K562 (cell line): ENCODE data around the gene CXCR6.

ENCODE experiments used
- EP400 ChIP-seq: fragments of 450-650 bp; IDR thresholded peaks from 2 replicates; pipeline ENCODE4 v1.6.1; 2017; ENCODE audit warnings: antibody characterized with exemption, mild to moderate bottlenecking, moderate library complexity
- EZH2 ChIP-seq: IDR thresholded peaks from 2 replicates; pipeline ENCODE4 v1.6.1; 2012; ENCODE audit warnings: low read depth, mild to moderate bottlenecking, inconsistent platforms, low read length, borderline replicate concordance
- HDAC2 ChIP-seq: fragments of 450-650 bp; IDR thresholded peaks from 2 replicates; pipeline ENCODE4 v1.6.1; 2016; ENCODE audit warnings: mild to moderate bottlenecking
- MAFF ChIP-seq: IDR thresholded peaks from 2 replicates; pipeline ENCODE4 v1.6.1; 2012; ENCODE audit warnings: low read length, improper control_type of control experiment
- MXI1 ChIP-seq: IDR thresholded peaks from 2 replicates; pipeline ENCODE4 v1.6.1; 2011; ENCODE audit warnings: low read depth, mild to moderate bottlenecking, improper control_type of control experiment, low read length
- NFYB ChIP-seq: IDR thresholded peaks from 2 replicates; pipeline ENCODE4 v1.6.1; 2011; ENCODE audit warnings: mild to moderate bottlenecking, moderate library complexity; ENCODE audit not compliant: insufficient read length; ENCODE audit errors: extremely low read depth
- RCOR1 ChIP-seq, 2 experiments: IDR thresholded peaks; 2 replicates each; pipeline ENCODE4 v1.6.1; 2012; ENCODE audit warnings: low read depth in 2 of 2, low read length in 2 of 2, borderline replicate concordance in 1 of 2, improper control_type of control experiment in 1 of 2
- SIN3A ChIP-seq, 2 experiments: fragments of 150-350 bp in 1 of 2; IDR thresholded peaks; 2 replicates each; pipeline ENCODE4 v1.6.1; 2011 to 2016; ENCODE audit warnings: borderline replicate concordance in 2 of 2, low read depth in 2 of 2, low read length in 2 of 2, mild to moderate bottlenecking in 2 of 2, moderate library complexity in 2 of 2; ENCODE audit not compliant: control insufficient read depth in 1 of 2
- TAF1 ChIP-seq: IDR thresholded peaks from 2 replicates; pipeline ENCODE4 v1.6.1; 2011; ENCODE audit warnings: mild to moderate bottlenecking, low read length, moderate library complexity; ENCODE audit not compliant: insufficient read depth, control insufficient read depth, severe bottlenecking; ENCODE audit errors: extremely low read depth
- TF ChIP-seq, protein P1 (sequence below), 3 experiments: IDR thresholded peaks in 2 of 3; conservative IDR thresholded peaks in 1 of 3; 2 replicates each; pipeline ENCODE4 v1.5.1; 2011 to 2012; ENCODE audit warnings: low read length in 3 of 3, mild to moderate bottlenecking in 3 of 3, control low read depth in 2 of 3, improper control_type of control experiment in 1 of 3, inconsistent platforms in 1 of 3, low read depth in 1 of 3, mixed read lengths in 1 of 3, moderate library complexity in 1 of 3; ENCODE audit not compliant: insufficient read depth in 2 of 3
- TF ChIP-seq, protein P2 (sequence below): fragments of 450-650 bp; IDR thresholded peaks from 2 replicates; pipeline ENCODE4 v1.6.1; 2016; ENCODE audit warnings: antibody characterized with exemption
- TF ChIP-seq, protein P3 (sequence below): sonication (generic); formaldehyde crosslinking; IDR thresholded peaks from 2 replicates; pipeline ENCODE4 v1.8.0; 2022; ENCODE audit warnings: mild to moderate bottlenecking, missing genetic modification reagents
- TF ChIP-seq, protein P4 (sequence below), 2 experiments: IDR thresholded peaks; 2 replicates each; pipeline ENCODE4 v1.6.1; 2011; ENCODE audit warnings: borderline replicate concordance in 1 of 2, control low read depth in 1 of 2, low read depth in 1 of 2, low read length in 1 of 2, mild to moderate bottlenecking in 1 of 2, mixed read lengths in 1 of 2, moderate library complexity in 1 of 2; ENCODE audit not compliant: insufficient read depth in 1 of 2, insufficient read length in 1 of 2, poor library complexity in 1 of 2, severe bottlenecking in 1 of 2; ENCODE audit errors: extremely low read depth in 1 of 2

DNA sequence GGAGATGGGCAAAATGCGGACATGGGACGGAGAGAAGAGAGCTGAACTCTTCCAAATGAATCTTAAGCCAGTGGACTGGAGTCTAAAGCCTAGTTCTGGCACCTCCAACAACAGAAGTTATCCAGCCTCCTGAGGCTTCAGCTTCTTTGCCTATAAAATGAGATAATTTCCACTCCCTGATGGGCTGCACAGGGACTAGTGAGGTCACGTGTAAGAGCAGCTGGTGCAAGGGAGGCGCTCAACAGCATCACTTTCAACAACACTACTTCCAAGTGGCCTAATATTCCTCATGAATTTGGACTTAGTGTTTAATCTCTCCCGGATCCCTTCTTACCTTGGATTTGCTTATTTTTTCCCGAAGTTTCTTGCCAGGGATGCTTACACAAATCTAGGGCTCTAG lies 8.7 kb downstream of the CXCR6 start:
- no peak for TF ChIP-seq EP400
- no peak for TF ChIP-seq TAF1
- TF ChIP-seq, protein P1, sequence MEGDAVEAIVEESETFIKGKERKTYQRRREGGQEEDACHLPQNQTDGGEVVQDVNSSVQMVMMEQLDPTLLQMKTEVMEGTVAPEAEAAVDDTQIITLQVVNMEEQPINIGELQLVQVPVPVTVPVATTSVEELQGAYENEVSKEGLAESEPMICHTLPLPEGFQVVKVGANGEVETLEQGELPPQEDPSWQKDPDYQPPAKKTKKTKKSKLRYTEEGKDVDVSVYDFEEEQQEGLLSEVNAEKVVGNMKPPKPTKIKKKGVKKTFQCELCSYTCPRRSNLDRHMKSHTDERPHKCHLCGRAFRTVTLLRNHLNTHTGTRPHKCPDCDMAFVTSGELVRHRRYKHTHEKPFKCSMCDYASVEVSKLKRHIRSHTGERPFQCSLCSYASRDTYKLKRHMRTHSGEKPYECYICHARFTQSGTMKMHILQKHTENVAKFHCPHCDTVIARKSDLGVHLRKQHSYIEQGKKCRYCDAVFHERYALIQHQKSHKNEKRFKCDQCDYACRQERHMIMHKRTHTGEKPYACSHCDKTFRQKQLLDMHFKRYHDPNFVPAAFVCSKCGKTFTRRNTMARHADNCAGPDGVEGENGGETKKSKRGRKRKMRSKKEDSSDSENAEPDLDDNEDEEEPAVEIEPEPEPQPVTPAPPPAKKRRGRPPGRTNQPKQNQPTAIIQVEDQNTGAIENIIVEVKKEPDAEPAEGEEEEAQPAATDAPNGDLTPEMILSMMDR (IDR thresholded peaks at IDR 0.05 in 2 of 3, conservative IDR thresholded peaks at IDR 0.05 in 1 of 3; ENCODE audit: insufficient read depth in 2 of 3, low read depth in 1 of 3, low read length in 3 of 3): no peak
- no peak for TF ChIP-seq RCOR1 (IDR thresholded peaks at IDR 0.05; ENCODE audit: borderline replicate concordance in 1 of 2, low read depth in 2 of 2, low read length in 2 of 2)
- TF ChIP-seq, protein P2, sequence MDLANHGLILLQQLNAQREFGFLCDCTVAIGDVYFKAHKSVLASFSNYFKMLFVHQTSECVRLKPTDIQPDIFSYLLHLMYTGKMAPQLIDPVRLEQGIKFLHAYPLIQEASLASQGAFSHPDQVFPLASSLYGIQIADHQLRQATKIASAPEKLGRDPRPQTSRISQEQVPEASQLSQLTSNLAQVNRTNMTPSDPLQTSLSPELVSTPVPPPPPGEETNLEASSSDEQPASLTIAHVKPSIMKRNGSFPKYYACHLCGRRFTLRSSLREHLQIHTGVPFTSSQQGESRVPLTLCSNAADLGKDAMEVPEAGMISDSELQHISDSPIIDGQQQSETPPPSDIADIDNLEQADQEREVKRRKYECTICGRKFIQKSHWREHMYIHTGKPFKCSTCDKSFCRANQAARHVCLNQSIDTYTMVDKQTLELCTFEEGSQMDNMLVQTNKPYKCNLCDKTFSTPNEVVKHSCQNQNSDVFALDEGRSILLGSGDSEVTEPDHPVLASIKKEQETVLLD: no peak
- no peak for TF ChIP-seq NFYB
- TF ChIP-seq SIN3A (IDR thresholded peaks at IDR 0.05; ENCODE audit: borderline replicate concordance in 2 of 2, control insufficient read depth in 1 of 2, low read depth in 2 of 2, low read length in 2 of 2): no peak
- TF ChIP-seq, protein P3, sequence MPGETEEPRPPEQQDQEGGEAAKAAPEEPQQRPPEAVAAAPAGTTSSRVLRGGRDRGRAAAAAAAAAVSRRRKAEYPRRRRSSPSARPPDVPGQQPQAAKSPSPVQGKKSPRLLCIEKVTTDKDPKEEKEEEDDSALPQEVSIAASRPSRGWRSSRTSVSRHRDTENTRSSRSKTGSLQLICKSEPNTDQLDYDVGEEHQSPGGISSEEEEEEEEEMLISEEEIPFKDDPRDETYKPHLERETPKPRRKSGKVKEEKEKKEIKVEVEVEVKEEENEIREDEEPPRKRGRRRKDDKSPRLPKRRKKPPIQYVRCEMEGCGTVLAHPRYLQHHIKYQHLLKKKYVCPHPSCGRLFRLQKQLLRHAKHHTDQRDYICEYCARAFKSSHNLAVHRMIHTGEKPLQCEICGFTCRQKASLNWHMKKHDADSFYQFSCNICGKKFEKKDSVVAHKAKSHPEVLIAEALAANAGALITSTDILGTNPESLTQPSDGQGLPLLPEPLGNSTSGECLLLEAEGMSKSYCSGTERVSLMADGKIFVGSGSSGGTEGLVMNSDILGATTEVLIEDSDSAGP (CRISPR knock-in tag): no peak
- TF ChIP-seq MXI1: no peak
- no peak for TF ChIP-seq HDAC2
- TF ChIP-seq EZH2: no peak
- TF ChIP-seq, protein P4, sequence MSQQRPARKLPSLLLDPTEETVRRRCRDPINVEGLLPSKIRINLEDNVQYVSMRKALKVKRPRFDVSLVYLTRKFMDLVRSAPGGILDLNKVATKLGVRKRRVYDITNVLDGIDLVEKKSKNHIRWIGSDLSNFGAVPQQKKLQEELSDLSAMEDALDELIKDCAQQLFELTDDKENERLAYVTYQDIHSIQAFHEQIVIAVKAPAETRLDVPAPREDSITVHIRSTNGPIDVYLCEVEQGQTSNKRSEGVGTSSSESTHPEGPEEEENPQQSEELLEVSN (IDR thresholded peaks at IDR 0.05; ENCODE audit: borderline replicate concordance in 1 of 2, extremely low read depth in 1 of 2, insufficient read depth in 1 of 2, insufficient read length in 1 of 2, low read depth in 1 of 2, low read length in 1 of 2, poor library complexity in 1 of 2, severe bottlenecking in 1 of 2): no peak
- TF ChIP-seq MAFF: no peak
